ENCODE results near the gene KIAA0319L. TPM values are rescaled to one million over a fixed set of nuclear protein-coding genes. Genes with fewer than 3 reads are reported as not detected.

The KIAA0319L gene
- total and polyA plus RNA-seq, 2 experiments from 2014 or later = 27.2 to 75.1 TPM

DNA sequence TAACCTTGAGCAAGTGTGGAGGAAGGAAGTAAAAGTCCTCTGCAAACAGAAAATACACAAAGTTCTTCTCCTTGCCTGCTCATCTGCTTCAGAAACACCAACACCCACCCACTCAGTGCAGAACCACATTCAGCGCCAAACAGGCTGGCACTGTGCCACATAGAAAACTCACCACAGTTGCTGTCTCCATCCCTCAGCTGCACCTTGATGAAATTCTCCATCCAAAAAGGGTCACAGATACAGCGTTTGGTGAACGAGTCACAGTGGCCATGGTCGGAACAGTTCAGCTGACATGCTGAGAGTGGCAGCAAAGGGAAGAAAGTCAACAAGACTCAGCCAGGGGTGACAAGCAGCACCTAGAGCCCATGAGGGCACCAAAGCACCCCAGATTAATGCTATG lies 114.5 kb downstream of the KIAA0319L start (continued):
- TF ChIP-seq, protein P1, sequence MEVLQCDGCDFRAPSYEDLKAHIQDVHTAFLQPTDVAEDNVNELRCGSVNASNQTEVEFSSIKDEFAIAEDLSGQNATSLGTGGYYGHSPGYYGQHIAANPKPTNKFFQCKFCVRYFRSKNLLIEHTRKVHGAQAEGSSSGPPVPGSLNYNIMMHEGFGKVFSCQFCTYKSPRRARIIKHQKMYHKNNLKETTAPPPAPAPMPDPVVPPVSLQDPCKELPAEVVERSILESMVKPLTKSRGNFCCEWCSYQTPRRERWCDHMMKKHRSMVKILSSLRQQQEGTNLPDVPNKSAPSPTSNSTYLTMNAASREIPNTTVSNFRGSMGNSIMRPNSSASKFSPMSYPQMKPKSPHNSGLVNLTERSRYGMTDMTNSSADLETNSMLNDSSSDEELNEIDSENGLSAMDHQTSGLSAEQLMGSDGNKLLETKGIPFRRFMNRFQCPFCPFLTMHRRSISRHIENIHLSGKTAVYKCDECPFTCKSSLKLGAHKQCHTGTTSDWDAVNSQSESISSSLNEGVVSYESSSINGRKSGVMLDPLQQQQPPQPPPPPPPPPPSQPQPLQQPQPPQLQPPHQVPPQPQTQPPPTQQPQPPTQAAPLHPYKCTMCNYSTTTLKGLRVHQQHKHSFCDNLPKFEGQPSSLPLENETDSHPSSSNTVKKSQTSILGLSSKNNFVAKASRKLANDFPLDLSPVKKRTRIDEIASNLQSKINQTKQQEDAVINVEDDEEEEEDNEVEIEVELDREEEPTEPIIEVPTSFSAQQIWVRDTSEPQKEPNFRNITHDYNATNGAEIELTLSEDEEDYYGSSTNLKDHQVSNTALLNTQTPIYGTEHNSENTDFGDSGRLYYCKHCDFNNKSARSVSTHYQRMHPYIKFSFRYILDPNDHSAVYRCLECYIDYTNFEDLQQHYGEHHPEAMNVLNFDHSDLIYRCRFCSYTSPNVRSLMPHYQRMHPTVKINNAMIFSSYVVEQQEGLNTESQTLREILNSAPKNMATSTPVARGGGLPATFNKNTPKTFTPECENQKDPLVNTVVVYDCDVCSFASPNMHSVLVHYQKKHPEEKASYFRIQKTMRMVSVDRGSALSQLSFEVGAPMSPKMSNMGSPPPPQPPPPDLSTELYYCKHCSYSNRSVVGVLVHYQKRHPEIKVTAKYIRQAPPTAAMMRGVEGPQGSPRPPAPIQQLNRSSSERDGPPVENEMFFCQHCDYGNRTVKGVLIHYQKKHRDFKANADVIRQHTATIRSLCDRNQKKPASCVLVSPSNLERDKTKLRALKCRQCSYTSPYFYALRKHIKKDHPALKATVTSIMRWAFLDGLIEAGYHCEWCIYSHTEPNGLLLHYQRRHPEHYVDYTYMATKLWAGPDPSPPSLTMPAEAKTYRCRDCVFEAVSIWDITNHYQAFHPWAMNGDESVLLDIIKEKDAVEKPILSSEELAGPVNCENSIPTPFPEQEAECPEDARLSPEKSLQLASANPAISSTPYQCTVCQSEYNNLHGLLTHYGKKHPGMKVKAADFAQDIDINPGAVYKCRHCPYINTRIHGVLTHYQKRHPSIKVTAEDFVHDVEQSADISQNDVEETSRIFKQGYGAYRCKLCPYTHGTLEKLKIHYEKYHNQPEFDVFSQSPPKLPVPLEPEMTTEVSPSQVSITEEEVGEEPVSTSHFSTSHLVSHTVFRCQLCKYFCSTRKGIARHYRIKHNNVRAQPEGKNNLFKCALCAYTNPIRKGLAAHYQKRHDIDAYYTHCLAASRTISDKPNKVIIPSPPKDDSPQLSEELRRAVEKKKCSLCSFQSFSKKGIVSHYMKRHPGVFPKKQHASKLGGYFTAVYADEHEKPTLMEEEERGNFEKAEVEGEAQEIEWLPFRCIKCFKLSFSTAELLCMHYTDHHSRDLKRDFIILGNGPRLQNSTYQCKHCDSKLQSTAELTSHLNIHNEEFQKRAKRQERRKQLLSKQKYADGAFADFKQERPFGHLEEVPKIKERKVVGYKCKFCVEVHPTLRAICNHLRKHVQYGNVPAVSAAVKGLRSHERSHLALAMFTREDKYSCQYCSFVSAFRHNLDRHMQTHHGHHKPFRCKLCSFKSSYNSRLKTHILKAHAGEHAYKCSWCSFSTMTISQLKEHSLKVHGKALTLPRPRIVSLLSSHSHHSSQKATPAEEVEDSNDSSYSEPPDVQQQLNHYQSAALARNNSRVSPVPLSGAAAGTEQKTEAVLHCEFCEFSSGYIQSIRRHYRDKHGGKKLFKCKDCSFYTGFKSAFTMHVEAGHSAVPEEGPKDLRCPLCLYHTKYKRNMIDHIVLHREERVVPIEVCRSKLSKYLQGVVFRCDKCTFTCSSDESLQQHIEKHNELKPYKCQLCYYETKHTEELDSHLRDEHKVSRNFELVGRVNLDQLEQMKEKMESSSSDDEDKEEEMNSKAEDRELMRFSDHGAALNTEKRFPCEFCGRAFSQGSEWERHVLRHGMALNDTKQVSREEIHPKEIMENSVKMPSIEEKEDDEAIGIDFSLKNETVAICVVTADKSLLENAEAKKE (CRISPR knock-in tag; IDR thresholded peaks at IDR 0.05) = no peak
- TF ChIP-seq, protein P2, sequence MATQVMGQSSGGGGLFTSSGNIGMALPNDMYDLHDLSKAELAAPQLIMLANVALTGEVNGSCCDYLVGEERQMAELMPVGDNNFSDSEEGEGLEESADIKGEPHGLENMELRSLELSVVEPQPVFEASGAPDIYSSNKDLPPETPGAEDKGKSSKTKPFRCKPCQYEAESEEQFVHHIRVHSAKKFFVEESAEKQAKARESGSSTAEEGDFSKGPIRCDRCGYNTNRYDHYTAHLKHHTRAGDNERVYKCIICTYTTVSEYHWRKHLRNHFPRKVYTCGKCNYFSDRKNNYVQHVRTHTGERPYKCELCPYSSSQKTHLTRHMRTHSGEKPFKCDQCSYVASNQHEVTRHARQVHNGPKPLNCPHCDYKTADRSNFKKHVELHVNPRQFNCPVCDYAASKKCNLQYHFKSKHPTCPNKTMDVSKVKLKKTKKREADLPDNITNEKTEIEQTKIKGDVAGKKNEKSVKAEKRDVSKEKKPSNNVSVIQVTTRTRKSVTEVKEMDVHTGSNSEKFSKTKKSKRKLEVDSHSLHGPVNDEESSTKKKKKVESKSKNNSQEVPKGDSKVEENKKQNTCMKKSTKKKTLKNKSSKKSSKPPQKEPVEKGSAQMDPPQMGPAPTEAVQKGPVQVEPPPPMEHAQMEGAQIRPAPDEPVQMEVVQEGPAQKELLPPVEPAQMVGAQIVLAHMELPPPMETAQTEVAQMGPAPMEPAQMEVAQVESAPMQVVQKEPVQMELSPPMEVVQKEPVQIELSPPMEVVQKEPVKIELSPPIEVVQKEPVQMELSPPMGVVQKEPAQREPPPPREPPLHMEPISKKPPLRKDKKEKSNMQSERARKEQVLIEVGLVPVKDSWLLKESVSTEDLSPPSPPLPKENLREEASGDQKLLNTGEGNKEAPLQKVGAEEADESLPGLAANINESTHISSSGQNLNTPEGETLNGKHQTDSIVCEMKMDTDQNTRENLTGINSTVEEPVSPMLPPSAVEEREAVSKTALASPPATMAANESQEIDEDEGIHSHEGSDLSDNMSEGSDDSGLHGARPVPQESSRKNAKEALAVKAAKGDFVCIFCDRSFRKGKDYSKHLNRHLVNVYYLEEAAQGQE (IDR thresholded peaks at IDR 0.05; ENCODE audit: unreplicated experiment) = no peak
- no peak for TF ChIP-seq CREB1 (CRISPR knock-in tag; IDR thresholded peaks at IDR 0.05; ENCODE audit: low read depth)

DNA sequence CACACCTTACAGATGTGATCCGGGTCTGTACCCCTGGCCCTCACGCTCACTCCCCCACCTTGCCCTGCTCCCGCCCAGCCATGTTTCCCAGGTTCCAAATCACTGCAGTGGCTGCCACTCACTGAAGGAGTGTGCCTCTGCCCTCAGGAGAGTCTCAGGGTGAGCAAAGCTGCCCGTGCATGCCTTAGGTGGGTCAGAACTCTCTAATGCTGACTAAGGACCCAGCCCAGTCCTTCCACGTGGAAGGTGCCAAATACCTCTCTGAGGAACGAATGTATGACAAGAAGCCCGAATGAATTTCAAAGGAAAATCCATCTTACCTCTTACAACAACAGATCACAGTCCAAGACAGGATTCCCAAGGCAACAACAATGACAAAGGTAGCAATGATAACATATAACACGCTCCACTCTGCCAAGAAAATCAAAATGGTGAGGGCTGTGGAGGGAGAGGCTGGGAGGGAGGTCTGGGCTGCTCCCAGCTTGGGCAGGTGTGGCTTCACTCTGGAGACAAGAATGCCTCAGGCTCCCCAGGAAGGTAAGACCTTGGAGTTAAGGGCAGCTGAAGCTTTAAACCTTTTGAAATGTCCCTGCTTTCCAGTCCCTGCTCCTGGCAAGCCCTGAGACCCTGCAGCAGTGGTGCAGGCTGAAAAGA lies 115.2 kb downstream of the KIAA0319L start:
- Mint-ChIP-seq H3K36me3 (ENCODE audit: low read depth) (peaks cover 41% of the 10 kb centered on the region), H3K9me3 (no peaks in the 10 kb centered on the region), H3K4me3 (no peak overlapping the region), H3K27ac (no peak overlapping the region), H3K4me1 (no peaks in the 10 kb centered on the region), H3K27me3 (ENCODE audit: insufficient read depth, low read depth, poor library complexity) (peaks cover 5% of the 10 kb centered on the region)
- peaks cover 17% of the 10 kb centered on the region; the same call in 1 of the 2 replicates for H3K36me3 ChIP-seq (ENCODE audit: insufficient read depth)
- no peaks in the 10 kb centered on the region; the same call in 1 of the 2 replicates for H4K20me1 ChIP-seq (replicated peaks; ENCODE audit: insufficient read depth)
- no peak overlapping the region for H2AFZ ChIP-seq
- H3F3A ChIP-seq (replicated peaks; ENCODE audit: low read depth) = 0 out of 2 replicates have a peak, but pooled peaks cover 3% of the 10 kb centered on the region
- H3K27me3 ChIP-seq (ENCODE audit: insufficient read depth) = no peaks in the 10 kb centered on the region
- ATAC-seq = no peak
- no peak for DNase-seq (ENCODE audit: low spot score)
- no peaks in the 10 kb centered on the region for H3K4me1 ChIP-seq (ENCODE audit: insufficient read depth)
- no peaks in the 10 kb centered on the region for H3K79me2 ChIP-seq (replicated peaks; ENCODE audit: insufficient read depth)
- H3K9me2 ChIP-seq (ENCODE audit: insufficient read depth) = no peaks in the 10 kb centered on the region
- H3K27ac ChIP-seq (ENCODE audit: low read depth) = no peak overlapping the region
- no peak overlapping the region for H3K4me2 ChIP-seq
- no peak overlapping the region for H3K4me3 ChIP-seq
- TF ChIP-seq, protein P3, sequence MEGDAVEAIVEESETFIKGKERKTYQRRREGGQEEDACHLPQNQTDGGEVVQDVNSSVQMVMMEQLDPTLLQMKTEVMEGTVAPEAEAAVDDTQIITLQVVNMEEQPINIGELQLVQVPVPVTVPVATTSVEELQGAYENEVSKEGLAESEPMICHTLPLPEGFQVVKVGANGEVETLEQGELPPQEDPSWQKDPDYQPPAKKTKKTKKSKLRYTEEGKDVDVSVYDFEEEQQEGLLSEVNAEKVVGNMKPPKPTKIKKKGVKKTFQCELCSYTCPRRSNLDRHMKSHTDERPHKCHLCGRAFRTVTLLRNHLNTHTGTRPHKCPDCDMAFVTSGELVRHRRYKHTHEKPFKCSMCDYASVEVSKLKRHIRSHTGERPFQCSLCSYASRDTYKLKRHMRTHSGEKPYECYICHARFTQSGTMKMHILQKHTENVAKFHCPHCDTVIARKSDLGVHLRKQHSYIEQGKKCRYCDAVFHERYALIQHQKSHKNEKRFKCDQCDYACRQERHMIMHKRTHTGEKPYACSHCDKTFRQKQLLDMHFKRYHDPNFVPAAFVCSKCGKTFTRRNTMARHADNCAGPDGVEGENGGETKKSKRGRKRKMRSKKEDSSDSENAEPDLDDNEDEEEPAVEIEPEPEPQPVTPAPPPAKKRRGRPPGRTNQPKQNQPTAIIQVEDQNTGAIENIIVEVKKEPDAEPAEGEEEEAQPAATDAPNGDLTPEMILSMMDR (conservative IDR thresholded peaks at IDR 0.05; ENCODE audit: low read depth in 2 of 2) = no peak
- no peak for TF ChIP-seq STAT1 (IDR thresholded peaks at IDR 0.05; ENCODE audit: unreplicated experiment)
- TF ChIP-seq EZH2 (IDR thresholded peaks at IDR 0.05; ENCODE audit: low read depth, unreplicated experiment) = no peak

Measured in GM23338 (cell line).